DOHH2 (cell line): Measurements from ENCODE around the gene DBX1.
"Not testable (repeated sequence)": the region's sequence is repeated elsewhere in the genome, so short reads cannot be mapped to it uniquely, and the experiment has no call there.

Source experiments
- CTCF ChIP-seq: fragments of 200-600 bp; sonication (generic); IDR thresholded peaks from one replicate; pipeline ENCODE4 v1.5.1; 2014; ENCODE audit warnings: antibody characterized with exemption, mild to moderate bottlenecking, low read depth, low read length; ENCODE audit not compliant: poor library complexity, severe bottlenecking
- EZH2phosphoT487 ChIP-seq: fragments of 200-600 bp; sonication (generic); IDR thresholded peaks from 2 replicates; pipeline ENCODE4 v1.6.1; 2017; ENCODE audit warnings: borderline replicate concordance, mild to moderate bottlenecking, antibody characterized with exemption, low read length, moderate library complexity, mixed read lengths

GRCh38 chr11:20200331-20200955, 40.2 kb upstream of the DBX1 start:
- not testable (repeated sequence) for TF ChIP-seq CTCF, EZH2phosphoT487
